DMS114 treated with DMSO at 0.1 percent for 48 hours (cell line): Measurements from ENCODE around the gene VSTM2L.
"Not testable (repeated sequence)": the region's sequence is repeated elsewhere in the genome, so short reads cannot be mapped to it uniquely, and the experiment has no call there.

ENCODE experiments used
- DNase-seq: peaks from one replicate; lab custom pipeline; 2025; ENCODE audit not compliant: unreplicated experiment; lab: John Stamatoyannopoulos, UW

VSTM2L gene

GRCh38 chr20:37902504-37903313, at the start of gene VSTM2L:
Gene VSTM2L (plus strand): TSS chr20:37903127. CDS start chr20:37903351, 224 bp downstream.
- DNase-seq, result no peak

GRCh38 chr20:37853823-37854375, 49.0 kb upstream of the VSTM2L start:
- no peak for DNase-seq

GRCh38 chr20:37856034-37856433, 46.9 kb upstream of the VSTM2L start:
- DNase-seq, result not testable (repeated sequence)

- DNase-seq, result no peak
These were observed 45.8 kb upstream of the VSTM2L start for GRCh38 chr20:37856932-37857660.

GRCh38 chr20:37859406-37860171, 43.3 kb upstream of the VSTM2L start:
- no peak for DNase-seq

- DNase-seq, result no peak
These were observed 39.6 kb upstream of the VSTM2L start for GRCh38 chr20:37863289-37863688.

- no peak for DNase-seq
These were observed 38.6 kb upstream of the VSTM2L start for GRCh38 chr20:37864298-37864697.

- no peak for DNase-seq
These were observed 36.9 kb upstream of the VSTM2L start for GRCh38 chr20:37866051-37866450.

- DNase-seq, result no peak
These were observed 35.4 kb upstream of the VSTM2L start for GRCh38 chr20:37867289-37868195.

GRCh38 chr20:37868851-37869333, 34.0 kb upstream of the VSTM2L start:
- no peak for DNase-seq

- no peak for DNase-seq
These were observed 33.5 kb upstream of the VSTM2L start for GRCh38 chr20:37869334-37869861.

- DNase-seq, result no peak
These were observed 32.6 kb upstream of the VSTM2L start for GRCh38 chr20:37870294-37870693.

GRCh38 chr20:37871751-37872150, 31.2 kb upstream of the VSTM2L start:
- DNase-seq, result no peak

GRCh38 chr20:37872161-37872560, 30.8 kb upstream of the VSTM2L start:
- DNase-seq, result no peak

- DNase-seq, result no peak
These were observed 29.0 kb upstream of the VSTM2L start for GRCh38 chr20:37873884-37874283.

- no peak for DNase-seq
These were observed 27.3 kb upstream of the VSTM2L start for GRCh38 chr20:37875460-37876175.

- DNase-seq, result no peak
These were observed 26.1 kb upstream of the VSTM2L start for GRCh38 chr20:37876863-37877262.

GRCh38 chr20:37877832-37878772, 24.8 kb upstream of the VSTM2L start:
- DNase-seq, result no peak
